Thyroid gland (tissue), 4 donors: Measurements from ENCODE around the gene CFAP90. TPM values are rescaled to one million over a fixed set of nuclear protein-coding genes. Genes with fewer than 3 reads are reported as not detected.

Experiments
- DNase-seq, 2 donors: peaks; one replicate each; pipeline ENCODE4 v3.0.0-alpha.2; 2019
- H3K27ac ChIP-seq, 3 donors: fragments of 200-600 bp; sonication (generic); 1 replicate in 2 of 3; 2 replicates in 1 of 3; pipeline ENCODE4 v1.5.1; 2016 to 2019; ENCODE audit warnings: mild to moderate bottlenecking in 1 of 3, moderate library complexity in 1 of 3
- H3K27me3 ChIP-seq: fragments of 200-600 bp; sonication (generic); one replicate; pipeline ENCODE4 v1.5.1; 2019
- H3K36me3 ChIP-seq, 2 donors: fragments of 200-600 bp; sonication (generic); one replicate each; pipeline ENCODE4 v1.5.1; 2016 to 2019
- H3K4me1 ChIP-seq, 2 donors: fragments of 200-600 bp; sonication (generic); one replicate each; pipeline ENCODE4 v1.5.1; 2017 to 2019
- H3K4me3 ChIP-seq, 3 donors: fragments of 200-600 bp; sonication (generic); replicated peaks in 1 of 3; 1 replicate in 2 of 3; 2 replicates in 1 of 3; pipeline ENCODE4 v1.5.1; 2016; ENCODE audit warnings: mild to moderate bottlenecking in 1 of 3
- H3K9me3 ChIP-seq: fragments of 200-600 bp; sonication (generic); one replicate; pipeline ENCODE4 v1.5.1; 2017
- POLR2A ChIP-seq, 2 donors: fragments of 450-650 bp; IDR thresholded peaks; one replicate each; pipeline ENCODE4 v1.6.1; 2017; ENCODE audit warnings: antibody characterized with exemption in 2 of 2, mild to moderate bottlenecking in 2 of 2, moderate library complexity in 1 of 2
- WGBS, 2 donors: methylation state at CpG; one replicate each; pipeline ENCODE4 v1.1.5; 2017; 5-methylcytosine and 5-hydroxymethylcytosine counted together
- intact Hi-C: fragments of 100-400 bp; cut with DNase I; formaldehyde crosslinking; loops from one replicate; pipeline ENCODE4 v1.15.1; 2023
- total RNA-seq, 4 donors: library from RNA; depleted of rRNA; stranded (reverse); fragments of >200 nt; gene quantifications; one replicate each; pipeline ENCODE4 v1.2.3, GENCODE V29; 2016
- TF ChIP-seq, protein P1 (sequence below), 6 experiments: fragments of 200-600 bp in 3 of 6; fragments of 450-650 bp in 3 of 6; sonication (generic) in 3 of 6; IDR thresholded peaks; one replicate each; pipeline ENCODE4 v1.5.1; 2016 to 2019; ENCODE audit warnings: antibody characterized with exemption in 6 of 6, mild to moderate bottlenecking in 2 of 6, inconsistent platforms in 1 of 6, moderate library complexity in 1 of 6

CFAP90 gene
- total RNA-seq, 4 donors from 2014 or later: 0.49 to 0.89 (median 0.81) TPM; not detected in 1

DNA sequence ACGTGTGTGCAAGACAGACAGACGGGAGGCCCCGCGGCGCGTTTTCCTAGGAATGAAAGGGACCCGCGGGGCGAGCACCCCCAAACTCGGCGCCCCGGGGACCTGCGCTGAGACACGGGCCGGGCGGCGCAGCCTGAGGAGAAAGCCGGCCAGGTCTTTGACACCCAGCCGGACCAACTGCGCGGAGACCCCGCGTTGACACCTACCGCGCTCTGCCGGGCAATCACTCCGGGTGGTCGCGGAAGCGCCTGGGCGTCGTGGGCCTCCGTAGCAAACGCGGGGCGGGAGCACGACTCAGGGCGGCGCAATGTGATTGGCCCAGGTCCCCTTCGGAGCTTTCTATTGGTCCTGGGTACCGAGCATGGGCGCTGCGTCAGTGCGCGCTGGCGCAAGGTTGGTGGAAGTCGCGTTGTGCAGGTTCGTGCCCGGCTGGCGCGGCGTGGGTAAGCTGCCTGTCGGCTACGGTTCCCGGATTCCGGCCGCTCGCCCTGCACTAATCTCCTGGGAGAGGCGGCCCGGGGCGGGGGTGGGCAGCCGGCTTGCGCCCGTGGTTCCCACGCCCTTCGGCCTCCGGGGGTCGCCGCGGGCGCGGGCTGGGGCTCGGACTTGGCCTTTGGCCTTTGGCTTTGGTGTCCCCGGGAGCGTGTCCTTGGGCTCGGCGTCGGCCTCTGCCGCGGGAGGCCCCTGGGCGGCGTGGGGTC, 18.0 kb upstream of the CFAP90 start, which contains the start of the genes FASTKD3 and MTRR:
Gene FASTKD3, minus strand, starts transcription at position 259 of the 701 bp plus-strand sequence. CDS start 948 bp downstream, outside the sequence.
Gene MTRR, plus strand, starts transcription at position 376 of the 701 bp plus-strand sequence. CDS start 1,647 bp downstream, outside the sequence.
- DNase-seq: peak; percentile 94
- H3K36me3 ChIP-seq: peaks cover 0 to 2% of the 10 kb centered on the region in 2 donors
- WGBS, 2 donors: 1% methylated on average over 21 to 22 of the region's 83 CpGs
- no peaks in the 10 kb centered on the region for H3K9me3 ChIP-seq
- intact Hi-C loops: no loop called here
- TF ChIP-seq, protein P1, sequence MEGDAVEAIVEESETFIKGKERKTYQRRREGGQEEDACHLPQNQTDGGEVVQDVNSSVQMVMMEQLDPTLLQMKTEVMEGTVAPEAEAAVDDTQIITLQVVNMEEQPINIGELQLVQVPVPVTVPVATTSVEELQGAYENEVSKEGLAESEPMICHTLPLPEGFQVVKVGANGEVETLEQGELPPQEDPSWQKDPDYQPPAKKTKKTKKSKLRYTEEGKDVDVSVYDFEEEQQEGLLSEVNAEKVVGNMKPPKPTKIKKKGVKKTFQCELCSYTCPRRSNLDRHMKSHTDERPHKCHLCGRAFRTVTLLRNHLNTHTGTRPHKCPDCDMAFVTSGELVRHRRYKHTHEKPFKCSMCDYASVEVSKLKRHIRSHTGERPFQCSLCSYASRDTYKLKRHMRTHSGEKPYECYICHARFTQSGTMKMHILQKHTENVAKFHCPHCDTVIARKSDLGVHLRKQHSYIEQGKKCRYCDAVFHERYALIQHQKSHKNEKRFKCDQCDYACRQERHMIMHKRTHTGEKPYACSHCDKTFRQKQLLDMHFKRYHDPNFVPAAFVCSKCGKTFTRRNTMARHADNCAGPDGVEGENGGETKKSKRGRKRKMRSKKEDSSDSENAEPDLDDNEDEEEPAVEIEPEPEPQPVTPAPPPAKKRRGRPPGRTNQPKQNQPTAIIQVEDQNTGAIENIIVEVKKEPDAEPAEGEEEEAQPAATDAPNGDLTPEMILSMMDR (IDR thresholded peaks at IDR 0.05): no peak
- peak in 1 of 2 donors; percentile 78 for TF ChIP-seq POLR2A (IDR thresholded peaks at IDR 0.05)
- peak within 1 kb of the TSS; percentile 24 to 74 (median 71) for H3K27ac ChIP-seq
- peak within 1 kb of the TSS; percentile 48 to 96 (median 66) for H3K4me3 ChIP-seq
- no peaks in the 10 kb centered on the region for H3K27me3 ChIP-seq
- H3K4me1 ChIP-seq: peaks cover 9 to 10% of the 10 kb centered on the region in 2 donors

DNA sequence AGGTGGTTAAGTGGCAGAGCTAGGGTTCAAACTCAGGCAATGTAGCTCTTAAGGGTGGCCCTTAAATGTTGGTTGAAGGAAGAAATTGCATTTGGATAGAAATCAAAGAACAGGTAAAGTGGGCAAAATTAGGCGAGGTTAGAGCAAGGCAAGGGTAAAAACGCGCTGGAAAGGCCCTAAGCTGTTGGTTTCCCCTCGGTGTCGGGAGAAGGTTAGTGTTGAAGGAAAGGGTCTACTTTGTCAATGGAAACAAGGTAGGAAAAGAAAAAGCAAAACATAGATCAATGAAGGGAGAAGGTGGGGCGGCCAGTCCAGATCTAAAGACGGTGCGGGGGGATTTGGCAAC, 17.5 kb upstream of the CFAP90 start:
- peaks cover 9 to 10% of the 10 kb centered on the region in 2 donors for H3K4me1 ChIP-seq
- intact Hi-C loops: no loop called here
- no peaks in the 10 kb centered on the region for H3K9me3 ChIP-seq
- DNase-seq: no peak
- H3K27ac ChIP-seq: peak overlapping the region in 2 of 3 donors; percentile 60 to 74
- peaks cover 0 to 2% of the 10 kb centered on the region in 2 donors for H3K36me3 ChIP-seq
- no peaks in the 10 kb centered on the region for H3K27me3 ChIP-seq
- H3K4me3 ChIP-seq: peak overlapping the region; percentile 48 to 96 (median 66)
- TF ChIP-seq, protein P1 (IDR thresholded peaks at IDR 0.05): no peak
- TF ChIP-seq POLR2A (IDR thresholded peaks at IDR 0.05): no peak
- 0 to 1% methylated on average over 8 of the region's 8 CpGs for WGBS, 2 donors

DNA sequence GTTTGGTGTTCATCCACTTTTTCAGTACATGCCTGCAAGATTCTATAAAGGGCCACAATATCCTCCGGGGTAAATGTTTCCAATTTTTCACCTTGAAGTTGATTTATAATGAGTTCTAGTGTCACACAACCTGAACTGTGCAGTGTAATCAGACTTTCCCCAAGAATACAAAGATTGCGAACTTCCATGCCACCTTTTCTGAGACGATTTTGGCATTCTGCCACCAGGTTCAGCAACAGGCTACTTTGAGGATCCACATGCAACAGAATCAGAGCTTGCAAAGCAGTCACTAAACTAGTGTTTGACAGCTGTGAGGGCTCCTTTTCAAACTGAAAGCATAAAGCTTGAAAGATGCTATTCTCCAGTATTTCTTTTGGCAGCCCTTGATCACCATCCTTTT, 16.3 kb upstream of the CFAP90 start:
- H3K27me3 ChIP-seq: no peaks in the 10 kb centered on the region
- no peak for TF ChIP-seq POLR2A (IDR thresholded peaks at IDR 0.05)
- TF ChIP-seq, protein P1 (IDR thresholded peaks at IDR 0.05): no peak
- no peak overlapping the region for H3K4me3 ChIP-seq
- H3K27ac ChIP-seq: no peak overlapping the region
- intact Hi-C loops: no loop called here
- no peaks in the 10 kb centered on the region for H3K9me3 ChIP-seq
- 76 to 77% methylated on average over 3 of the region's 3 CpGs for WGBS, 2 donors
- peaks cover under 1 to 2% of the 10 kb centered on the region in 2 donors for H3K36me3 ChIP-seq
- no peak for DNase-seq
- peaks cover 9 to 10% of the 10 kb centered on the region in 2 donors for H3K4me1 ChIP-seq

DNA sequence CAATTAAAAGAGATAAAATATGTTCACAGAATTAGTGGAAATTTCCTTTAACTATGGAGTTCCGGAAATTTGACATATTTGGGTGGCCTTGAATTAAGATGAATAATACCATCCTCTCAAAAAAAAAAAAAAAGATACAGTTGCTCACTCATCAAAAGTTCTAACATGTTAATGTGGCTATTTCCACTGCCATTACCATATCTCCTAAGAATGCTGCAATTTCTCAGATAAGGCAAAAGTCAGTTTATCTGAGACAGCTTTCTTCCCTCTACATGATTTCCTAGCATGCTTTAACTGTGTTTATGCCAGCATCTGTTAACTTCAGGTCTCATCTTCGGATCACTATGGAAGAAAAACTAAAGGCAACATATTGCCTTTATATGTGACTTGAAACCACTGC, 15.3 kb upstream of the CFAP90 start:
- intact Hi-C loops: no loop called here
- no peaks in the 10 kb centered on the region for H3K9me3 ChIP-seq
- TF ChIP-seq POLR2A (IDR thresholded peaks at IDR 0.05): no peak
- TF ChIP-seq, protein P1 (IDR thresholded peaks at IDR 0.05): no peak
- peaks cover 9 to 10% of the 10 kb centered on the region in 2 donors for H3K4me1 ChIP-seq
- H3K27ac ChIP-seq: no peak overlapping the region
- H3K4me3 ChIP-seq: no peak overlapping the region
- no peaks in the 10 kb centered on the region for H3K27me3 ChIP-seq
- WGBS, 2 donors: 94% methylated on average over 2 of the region's 2 CpGs
- H3K36me3 ChIP-seq: peaks cover 9 to 11% of the 10 kb centered on the region in 2 donors
- no peak for DNase-seq
